ENCODE results near the gene NEK3.
"Not testable (repeated sequence)": the region's sequence is repeated elsewhere in the genome, so short reads cannot be mapped to it uniquely, and the experiment has no call there.

Gene NEK3

GRCh38 chr13:52165411-52165810, 6.0 kb upstream of the NEK3 start:
- Histone ChIP-seq H3K4me3 (ENCODE audit: low read depth in 1 of 2, low read length in 2 of 2) (no peak overlapping the region), H3K4me1 (ENCODE audit: insufficient read depth, low read length) (no peaks in the 10 kb centered on the region), H3K27me3 (ENCODE audit: insufficient read depth, low read length, poor library complexity) (peaks cover 9% of the 10 kb centered on the region), H3K27ac (ENCODE audit: low read length) (no peak overlapping the region), H3K79me2 (ENCODE audit: insufficient read depth, low read length) (no peaks in the 10 kb centered on the region), H3K9ac (ENCODE audit: low read depth, low read length) (no peak overlapping the region), H4K20me1 (ENCODE audit: insufficient read depth, low read length) (no peaks in the 10 kb centered on the region), H3K9me3 (ENCODE audit: insufficient read depth, low read length, severe bottlenecking) (no peaks in the 10 kb centered on the region), H3K36me3 (ENCODE audit: insufficient read depth, low read length) (peaks cover 18% of the 10 kb centered on the region), H2AFZ (ENCODE audit: low read depth, low read length) (no peak overlapping the region), H3K4me2 (ENCODE audit: insufficient read depth, low read length) (no peak overlapping the region)
- ATAC-seq (ENCODE audit: insufficient read depth, low read depth), result no peak
- TF ChIP-seq CTCF (IDR thresholded peaks at IDR 0.05; ENCODE audit: borderline replicate concordance, extremely low read depth, low read length, poor library complexity, severe bottlenecking), result no peak
- TF ChIP-seq EZH2 (IDR thresholded peaks at IDR 0.05; ENCODE audit: borderline replicate concordance, low read depth, low read length, severe bottlenecking), result no peak
- no peak for DNase-seq

GRCh38 chr13:52164989-52165388, 5.6 kb upstream of the NEK3 start:
- H3K27me3 ChIP-seq (ENCODE audit: insufficient read depth, low read length, poor library complexity), result peaks cover 12% of the 10 kb centered on the region
- peaks cover 13% of the 10 kb centered on the region for H3K36me3 ChIP-seq (ENCODE audit: insufficient read depth, low read length)
- H4K20me1 ChIP-seq (ENCODE audit: insufficient read depth, low read length), result no peaks in the 10 kb centered on the region
- no peak overlapping the region for H3K27ac ChIP-seq (ENCODE audit: low read length)
- H3K9ac ChIP-seq (ENCODE audit: low read depth, low read length), result no peak overlapping the region
- no peak overlapping the region for H3K4me2 ChIP-seq (ENCODE audit: insufficient read depth, low read length)
- ATAC-seq (ENCODE audit: insufficient read depth, low read depth) (no peak), DNase-seq (no peak)
- H3K79me2 ChIP-seq (ENCODE audit: insufficient read depth, low read length), result no peaks in the 10 kb centered on the region
- no peaks in the 10 kb centered on the region for H3K9me3 ChIP-seq (ENCODE audit: insufficient read depth, low read length, severe bottlenecking)
- H3K4me3 ChIP-seq (ENCODE audit: low read depth in 1 of 2, low read length in 2 of 2), result no peak overlapping the region
- TF ChIP-seq CTCF (IDR thresholded peaks at IDR 0.05; ENCODE audit: borderline replicate concordance, extremely low read depth, low read length, poor library complexity, severe bottlenecking) (no peak), EZH2 (IDR thresholded peaks at IDR 0.05; ENCODE audit: borderline replicate concordance, low read depth, low read length, severe bottlenecking) (no peak)
- peaks cover 1% of the 10 kb centered on the region; the same call in 1 of the 2 replicates for H3K4me1 ChIP-seq (ENCODE audit: insufficient read depth, low read length)
- no peak overlapping the region for H2AFZ ChIP-seq (ENCODE audit: low read depth, low read length)

- H3K79me2 ChIP-seq (ENCODE audit: insufficient read depth, low read length); H4K20me1 ChIP-seq (ENCODE audit: insufficient read depth, low read length); ATAC-seq (ENCODE audit: insufficient read depth, low read depth); H3K9ac ChIP-seq (ENCODE audit: low read depth, low read length); H3K36me3 ChIP-seq (ENCODE audit: insufficient read depth, low read length); DNase-seq; H3K27ac ChIP-seq (ENCODE audit: low read length); H3K4me2 ChIP-seq (ENCODE audit: insufficient read depth, low read length); H3K9me3 ChIP-seq (ENCODE audit: insufficient read depth, low read length, severe bottlenecking); H3K4me3 ChIP-seq (ENCODE audit: low read depth in 1 of 2, low read length in 2 of 2); H2AFZ ChIP-seq (ENCODE audit: low read depth, low read length): not testable (repeated sequence)
- peaks cover 12% of the 10 kb centered on the region for H3K4me1 ChIP-seq (ENCODE audit: insufficient read depth, low read length)
- peaks cover 23% of the 10 kb centered on the region for H3K27me3 ChIP-seq (ENCODE audit: insufficient read depth, low read length, poor library complexity)
Measured at GRCh38 chr13:52163878-52164277, 4.5 kb upstream of the NEK3 start.

GRCh38 chr13:52162279-52163101, 3.1 kb upstream of the NEK3 start:
- H3K9me3 ChIP-seq (ENCODE audit: insufficient read depth, low read length, severe bottlenecking), result no peaks in the 10 kb centered on the region
- TF ChIP-seq CTCF (IDR thresholded peaks at IDR 0.05; ENCODE audit: borderline replicate concordance, extremely low read depth, low read length, poor library complexity, severe bottlenecking), result no peak
- no peak for TF ChIP-seq EZH2 (IDR thresholded peaks at IDR 0.05; ENCODE audit: borderline replicate concordance, low read depth, low read length, severe bottlenecking)
- DNase-seq (no peak), ATAC-seq (ENCODE audit: insufficient read depth, low read depth) (no peak)
- H2AFZ ChIP-seq (ENCODE audit: low read depth, low read length), result no peak overlapping the region
- no peaks in the 10 kb centered on the region for H4K20me1 ChIP-seq (ENCODE audit: insufficient read depth, low read length)
- H3K79me2 ChIP-seq (ENCODE audit: insufficient read depth, low read length), result no peaks in the 10 kb centered on the region
- no peak overlapping the region for H3K27ac ChIP-seq (ENCODE audit: low read length)
- no peak overlapping the region for H3K9ac ChIP-seq (ENCODE audit: low read depth, low read length)
- H3K27me3 ChIP-seq (ENCODE audit: insufficient read depth, low read length, poor library complexity), result peaks cover 35% of the 10 kb centered on the region
- no peak overlapping the region for H3K4me2 ChIP-seq (ENCODE audit: insufficient read depth, low read length)
- no peaks in the 10 kb centered on the region for H3K36me3 ChIP-seq (ENCODE audit: insufficient read depth, low read length)
- H3K4me1 ChIP-seq (ENCODE audit: insufficient read depth, low read length), result peaks cover 14% of the 10 kb centered on the region
- H3K4me3 ChIP-seq (ENCODE audit: low read depth in 1 of 2, low read length in 2 of 2), result no peak overlapping the region

Measured in DND-41 (cell line).